Glomerular visceral epithelial cell (primary cell): Measurements from ENCODE around the gene RAD51B.
"Not testable (repeated sequence)": the region's sequence is repeated elsewhere in the genome, so short reads cannot be mapped to it uniquely, and the experiment has no call there.

ENCODE experiments used
- DNase-seq: peaks from one replicate; pipeline ENCODE4 v3.0.0-alpha.2; 2016; ENCODE audit errors: extremely low spot score

Gene RAD51B

DNA sequence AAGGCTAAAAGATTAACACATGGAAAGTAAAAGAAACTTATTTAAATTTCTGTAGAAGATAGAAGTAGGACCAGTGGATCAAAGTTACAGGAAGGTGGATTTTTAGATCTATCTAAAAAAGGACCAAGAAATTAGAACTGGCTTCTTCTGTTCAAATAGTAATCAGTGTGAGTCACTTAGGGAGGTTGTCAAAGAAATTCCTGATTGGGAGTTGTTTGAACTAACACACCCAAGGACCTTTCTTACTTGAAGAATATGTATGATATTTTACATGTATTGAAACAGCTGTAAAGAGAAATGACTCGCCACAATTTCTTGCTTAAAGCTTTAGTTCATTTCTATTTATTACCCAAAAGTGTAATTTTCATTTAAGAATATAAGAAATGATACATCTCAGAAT, 256.9 kb downstream of the RAD51B start:
- no peak for DNase-seq

DNA sequence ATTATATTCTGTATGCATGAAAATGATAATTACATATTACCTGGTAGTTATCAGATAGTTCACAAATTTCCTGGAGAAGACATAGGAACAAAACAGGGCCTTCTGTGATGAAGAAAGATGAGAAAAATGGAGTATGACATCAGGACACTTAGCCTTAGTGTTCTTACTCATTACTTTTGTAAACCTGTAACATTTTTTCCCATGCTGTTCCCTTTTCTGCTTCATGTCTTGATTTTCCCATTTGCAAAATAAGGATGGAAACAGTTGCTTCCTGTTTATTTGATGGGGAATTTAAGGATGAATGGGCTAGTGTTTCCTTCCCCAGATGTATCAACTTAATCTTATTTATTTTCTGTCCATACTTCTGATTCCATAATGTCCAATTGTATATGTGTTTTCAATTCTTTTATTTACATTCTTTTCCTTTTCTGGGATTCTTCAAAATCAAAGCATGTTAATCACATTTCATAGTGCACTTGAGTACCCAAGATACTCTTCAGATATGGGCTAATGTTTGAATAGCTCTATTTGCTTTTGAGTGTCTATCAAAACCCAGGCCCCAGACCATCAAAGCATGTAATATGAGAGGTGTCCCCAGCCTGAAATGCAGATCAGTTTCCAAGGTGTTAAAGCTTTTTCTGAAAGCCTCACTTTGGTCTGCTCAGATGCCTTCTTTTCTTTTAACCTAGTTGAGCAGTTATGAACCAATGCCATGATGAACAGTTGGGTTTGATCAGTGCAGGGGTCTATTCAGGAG, 260.5 kb downstream of the RAD51B start:
- DNase-seq = no peak

DNA sequence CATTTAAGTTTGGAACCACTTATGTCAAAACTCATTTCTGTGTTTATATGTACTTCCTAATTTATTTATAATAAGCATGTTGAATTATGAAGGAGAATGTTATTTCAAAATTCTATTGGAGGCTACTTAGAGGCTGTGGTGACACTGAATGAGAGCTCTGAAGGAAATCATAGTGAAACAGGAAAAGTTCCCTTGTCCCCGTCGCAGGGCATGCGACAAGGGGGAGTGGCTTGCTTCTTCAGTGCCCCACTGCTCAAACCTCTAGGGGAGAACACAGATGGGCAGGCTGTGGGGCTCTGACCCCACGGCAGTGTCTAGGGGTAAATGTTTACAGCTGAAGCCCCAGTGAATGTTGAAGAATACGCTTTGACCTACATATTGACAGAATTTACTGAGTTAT, 261.9 kb downstream of the RAD51B start:
- no peak for DNase-seq

DNA sequence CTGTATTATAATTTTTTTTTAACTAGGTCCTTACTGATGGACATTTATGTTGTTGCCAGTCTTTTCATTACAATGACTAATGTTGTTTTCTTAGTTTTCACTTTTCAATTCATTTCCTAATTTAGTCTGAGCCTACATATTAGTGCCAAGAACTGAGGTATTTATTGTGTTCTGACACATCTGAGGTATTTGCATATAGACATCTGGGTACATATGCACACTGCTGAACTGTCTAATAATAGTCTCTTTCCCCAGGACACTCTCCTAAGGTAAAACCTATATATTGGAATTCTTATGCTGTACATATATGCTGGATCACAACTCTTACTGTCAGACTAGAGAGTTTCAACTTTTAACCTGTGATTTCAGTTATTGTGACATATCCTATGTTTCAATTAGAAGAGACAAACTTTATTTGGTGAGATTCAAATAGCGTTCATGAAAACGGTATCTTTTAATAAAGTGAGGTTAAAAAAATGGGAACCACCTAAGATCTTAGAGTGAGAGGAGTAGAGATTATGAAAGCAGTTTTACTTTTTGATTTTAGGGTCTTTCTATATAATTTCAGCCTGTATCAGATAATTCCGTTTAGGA, 263.2 kb downstream of the RAD51B start:
- no peak for DNase-seq

DNA sequence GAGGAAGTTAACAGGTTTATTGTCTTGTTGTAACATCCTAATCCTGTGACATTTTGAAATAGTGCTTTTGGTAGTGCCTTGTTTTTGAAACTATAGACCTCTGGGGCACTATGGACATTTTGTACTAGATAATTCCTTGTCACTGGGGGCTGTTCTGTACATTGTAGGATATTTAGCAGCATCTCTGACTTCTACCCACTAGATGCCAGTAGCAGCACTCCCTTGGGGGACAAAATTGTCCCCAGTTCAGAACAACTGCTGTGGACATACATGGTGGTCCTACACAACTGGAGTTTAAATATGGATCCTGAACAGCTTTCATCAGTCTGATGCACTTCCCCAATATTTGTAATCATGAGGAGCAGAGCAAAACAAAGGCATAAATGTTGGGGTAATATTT, 264.7 kb downstream of the RAD51B start:
- DNase-seq = peak; percentile 33

DNA sequence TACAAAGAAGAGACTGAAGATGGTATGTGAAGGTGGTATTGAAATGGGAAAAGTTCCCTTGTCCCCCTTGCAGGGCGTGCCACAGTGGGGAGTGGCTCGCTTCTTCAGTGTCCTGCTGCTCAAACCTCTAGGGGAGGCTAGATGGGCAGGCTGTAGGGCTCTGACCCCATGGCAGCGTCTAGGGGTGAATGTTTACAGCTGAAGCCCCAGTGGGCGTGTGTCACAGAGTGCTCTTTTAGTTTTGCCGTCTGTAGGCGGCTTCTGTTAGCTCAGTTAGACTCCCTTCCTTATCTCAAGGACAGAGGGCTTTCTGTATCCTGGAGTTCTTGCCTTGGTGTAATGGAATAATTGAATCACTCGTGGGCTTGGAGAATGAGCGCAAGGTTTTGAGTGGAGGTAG, 266.2 kb downstream of the RAD51B start:
- DNase-seq = no peak

DNA sequence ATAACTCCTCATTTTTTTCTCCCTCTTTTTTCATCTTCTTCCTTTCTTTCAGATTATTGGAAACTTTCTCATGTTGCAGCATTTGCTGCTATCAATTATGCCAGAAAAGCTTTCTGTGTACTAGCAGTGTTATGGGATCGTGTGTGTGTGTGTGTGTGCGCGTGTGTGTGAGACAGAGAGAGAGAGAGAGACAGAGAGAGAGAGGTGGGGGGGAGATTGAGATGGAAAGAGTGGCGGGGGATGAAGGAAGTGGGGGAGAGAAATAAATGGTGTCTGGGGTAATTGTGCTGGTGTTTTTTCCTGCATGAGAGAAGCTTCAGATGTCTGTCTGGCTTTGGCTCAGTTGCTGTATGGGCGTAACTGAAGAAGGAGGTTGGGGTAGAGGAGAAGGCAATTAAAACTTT, 268.9 kb downstream of the RAD51B start:
- peak; percentile 66 for DNase-seq

DNA sequence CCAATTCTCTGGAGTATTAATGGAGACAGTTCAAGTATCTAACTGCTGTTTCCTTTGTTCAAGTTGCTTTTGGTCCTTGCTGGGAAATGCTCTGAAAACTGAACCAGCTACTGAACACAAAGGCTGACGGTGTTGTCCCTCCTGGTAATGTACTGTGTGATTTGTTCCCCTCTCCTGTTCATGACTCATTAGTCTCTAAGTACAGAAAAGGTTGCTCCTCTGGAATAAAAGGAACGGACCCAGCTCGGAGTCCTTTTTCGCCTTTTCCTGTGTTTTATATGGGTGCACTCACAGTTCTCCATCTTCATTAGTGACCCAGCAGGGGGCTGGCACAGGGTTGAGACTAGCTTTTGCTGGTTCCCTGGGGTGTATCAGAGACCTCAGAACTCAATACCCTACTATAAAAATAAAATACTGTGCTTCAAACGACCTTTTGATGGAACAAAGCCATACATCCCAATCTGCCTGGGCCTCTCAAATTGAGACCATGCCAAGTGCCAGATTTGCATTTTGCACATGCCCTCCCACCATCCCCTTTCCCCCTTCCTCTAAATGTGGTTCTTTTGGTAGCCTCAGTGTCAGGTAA, 269.7 kb downstream of the RAD51B start:
- DNase-seq = peak; percentile 86

DNA sequence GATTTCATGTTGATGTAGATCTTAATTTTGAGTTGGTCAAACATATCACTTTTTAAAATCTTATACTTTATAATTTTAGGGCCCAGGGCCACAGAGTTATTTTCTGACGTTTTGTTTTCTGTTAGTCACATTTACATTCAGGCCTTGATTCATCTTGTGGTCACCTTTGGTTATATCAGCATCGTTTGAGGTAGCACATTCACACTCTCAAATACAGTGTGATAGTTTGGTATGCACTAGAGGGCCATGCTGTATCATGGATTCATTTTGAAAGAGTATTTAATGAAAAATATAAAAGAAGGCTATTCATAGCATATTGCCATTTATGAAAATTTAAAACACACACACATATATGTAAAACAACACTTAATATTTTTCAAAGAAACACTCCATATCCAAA, 274.6 kb downstream of the RAD51B start:
- DNase-seq = peak; percentile 63

DNA sequence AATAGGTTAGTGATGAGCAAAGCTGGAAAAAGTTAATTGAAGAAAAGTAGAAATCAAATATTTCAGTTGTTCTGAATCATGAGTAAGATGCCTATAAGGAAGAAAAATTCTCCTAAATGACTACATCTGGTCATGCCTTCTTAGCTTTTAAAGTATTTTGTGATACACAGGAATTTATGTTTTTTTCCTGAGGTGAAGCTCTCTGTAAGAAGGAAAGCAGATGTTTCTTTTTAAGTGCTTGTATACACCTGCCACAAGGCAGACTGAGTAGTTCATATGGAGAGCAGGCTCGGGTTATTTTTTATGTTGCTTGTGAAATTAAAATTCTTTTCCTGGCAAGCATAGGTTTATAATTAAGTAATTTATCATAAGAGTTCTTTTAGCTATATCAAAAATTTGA, 275.2 kb downstream of the RAD51B start:
- DNase-seq = no peak

DNA sequence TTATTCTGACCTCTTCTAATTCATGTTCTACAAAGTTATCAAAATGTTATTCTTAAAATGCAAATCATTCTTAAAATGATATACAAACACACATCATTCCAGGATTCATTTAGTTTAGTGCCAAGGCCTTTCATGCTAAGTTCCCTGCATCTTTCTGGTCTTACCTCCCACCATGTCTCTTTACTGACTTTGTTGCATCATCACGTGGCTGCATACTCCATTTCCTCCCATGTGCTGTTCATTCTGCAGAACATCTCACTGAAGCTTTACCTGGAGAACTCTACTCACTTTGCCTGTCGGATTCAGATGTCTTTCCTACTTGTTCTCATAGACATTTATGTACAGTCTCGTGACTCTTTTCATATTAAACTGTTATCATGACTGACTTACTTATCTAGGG, 278.1 kb downstream of the RAD51B start:
- DNase-seq = no peak

DNA sequence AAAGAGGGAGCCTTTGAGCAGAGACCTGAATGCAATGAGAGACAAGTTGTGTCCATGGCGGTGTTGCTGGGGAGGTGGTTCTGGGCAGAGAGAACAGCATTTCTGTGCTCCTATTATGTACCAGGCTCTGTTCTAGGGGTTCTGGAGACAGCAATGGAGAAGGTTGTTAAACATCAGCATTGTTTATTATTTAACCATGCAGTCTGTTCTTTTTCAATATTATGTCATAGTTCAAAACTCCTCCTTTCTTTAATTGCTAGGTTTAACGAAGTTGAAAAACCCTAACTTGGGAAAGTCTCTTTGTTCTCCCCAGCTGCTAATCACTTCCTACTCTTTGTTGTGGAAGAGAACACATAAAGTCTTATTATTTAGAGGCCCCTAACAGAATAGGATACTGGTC, 279.3 kb downstream of the RAD51B start:
- DNase-seq = no peak

DNA sequence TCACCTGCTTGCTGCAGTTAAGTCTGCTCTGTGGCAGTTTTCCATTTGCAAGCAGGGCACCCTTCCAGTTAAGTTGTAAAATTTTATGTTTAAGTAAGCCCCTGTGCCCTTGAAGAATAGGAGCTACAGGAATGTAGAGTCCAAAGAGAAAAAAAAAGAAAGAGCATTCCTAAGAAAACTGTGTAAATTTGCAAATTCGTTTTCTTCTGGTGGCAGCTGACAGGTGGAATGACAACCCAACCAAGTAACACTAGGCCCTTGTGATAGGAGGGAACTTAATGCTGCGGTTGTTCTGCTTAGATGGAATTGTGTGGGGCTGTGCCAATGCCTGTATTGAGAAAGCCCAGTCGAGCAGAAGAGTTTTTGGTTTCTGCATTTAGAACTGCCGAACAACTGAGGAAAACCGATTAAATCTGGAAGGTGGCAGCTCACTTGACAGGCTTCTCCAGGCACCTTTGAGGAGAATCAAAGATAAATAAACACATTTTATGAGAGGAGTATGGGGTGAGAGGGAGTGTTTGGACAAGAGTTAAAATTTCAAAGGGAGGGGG, 280.0 kb downstream of the RAD51B start:
- no peak for DNase-seq

DNA sequence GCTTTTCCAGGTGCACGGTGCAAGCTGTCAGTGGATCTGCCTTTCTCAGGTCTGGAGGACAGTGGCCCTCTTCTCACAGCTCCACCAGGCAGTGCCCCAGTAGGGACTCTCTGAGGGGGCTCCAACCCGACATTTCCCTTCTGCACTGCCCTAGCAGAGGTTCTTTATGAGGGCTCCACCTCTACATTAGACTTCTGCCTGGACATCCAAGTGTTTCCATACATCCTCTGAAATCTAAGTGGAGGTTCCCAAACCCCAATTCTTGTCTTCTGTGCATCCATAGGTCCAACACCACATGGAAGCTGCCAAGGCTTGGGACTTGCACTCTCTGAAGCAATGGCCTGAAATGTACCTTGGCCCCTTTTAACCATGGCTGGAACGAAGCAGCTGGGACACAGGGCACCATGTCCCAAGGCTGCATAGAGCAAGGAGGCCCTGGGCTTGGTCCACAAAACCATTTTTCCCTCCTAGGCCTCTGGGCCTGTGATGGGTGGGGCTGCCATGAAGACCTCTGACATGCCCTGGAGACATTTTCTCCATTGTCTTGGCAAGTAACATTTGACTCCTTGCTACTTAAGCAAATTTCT, 282.2 kb downstream of the RAD51B start:
- DNase-seq = not testable (repeated sequence)

DNA sequence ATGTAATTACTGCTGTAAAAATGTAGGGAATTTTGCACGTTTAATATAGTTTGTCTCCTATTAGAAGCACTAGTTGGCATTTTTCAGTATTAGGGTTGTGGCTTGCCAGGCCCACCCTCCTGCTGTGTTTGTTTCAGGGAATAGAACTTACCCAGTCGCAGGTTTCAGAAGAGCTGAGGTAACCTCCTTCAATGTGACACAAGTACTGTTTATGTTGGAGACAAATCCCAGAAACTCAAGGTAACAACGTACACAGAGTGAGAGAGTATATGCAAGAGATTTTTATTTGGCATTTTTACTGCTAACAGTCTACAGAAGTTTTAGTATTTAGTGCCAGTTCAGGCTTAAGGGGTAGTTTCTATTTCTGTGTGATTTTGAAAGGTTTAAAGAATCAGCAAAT, 284.3 kb downstream of the RAD51B start:
- no peak for DNase-seq

DNA sequence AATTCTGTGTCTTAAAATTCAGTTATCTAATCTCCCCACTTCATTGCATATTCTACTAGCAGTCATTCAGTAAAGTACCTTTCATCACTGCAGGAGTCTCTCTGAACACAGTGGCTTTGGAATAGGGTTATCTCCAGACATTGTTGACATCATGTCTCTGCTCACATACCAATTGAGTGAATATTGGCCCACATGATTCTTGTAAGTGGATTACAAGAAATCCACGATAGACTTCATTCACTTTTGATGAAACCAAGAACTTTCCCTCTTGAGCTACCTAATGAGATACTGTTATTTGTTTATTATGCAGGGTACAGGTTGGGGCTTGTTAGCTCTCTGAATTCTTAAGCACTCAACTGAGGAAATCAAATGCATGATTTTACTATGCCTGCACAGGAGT, 284.9 kb downstream of the RAD51B start:
- peak; percentile 79 for DNase-seq

DNA sequence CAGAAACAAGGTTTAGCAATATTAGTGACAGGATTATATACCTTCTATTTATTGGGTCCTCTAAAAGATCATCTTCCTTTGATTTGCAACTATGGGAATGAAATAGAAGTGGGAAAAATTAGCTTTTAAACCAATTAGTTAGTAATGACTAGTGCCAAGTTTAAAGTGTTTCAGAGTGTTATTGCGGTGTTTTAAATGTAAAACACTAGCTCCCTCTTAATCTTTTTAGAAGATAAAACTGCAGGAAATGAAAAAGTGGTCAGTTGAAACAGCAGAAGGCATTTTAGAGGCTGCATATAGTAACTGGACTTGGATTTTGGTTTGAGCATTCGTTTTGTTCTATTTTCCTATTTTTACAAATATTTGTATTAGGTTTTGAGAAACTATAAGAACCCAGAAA, 286.2 kb downstream of the RAD51B start:
- no peak for DNase-seq

DNA sequence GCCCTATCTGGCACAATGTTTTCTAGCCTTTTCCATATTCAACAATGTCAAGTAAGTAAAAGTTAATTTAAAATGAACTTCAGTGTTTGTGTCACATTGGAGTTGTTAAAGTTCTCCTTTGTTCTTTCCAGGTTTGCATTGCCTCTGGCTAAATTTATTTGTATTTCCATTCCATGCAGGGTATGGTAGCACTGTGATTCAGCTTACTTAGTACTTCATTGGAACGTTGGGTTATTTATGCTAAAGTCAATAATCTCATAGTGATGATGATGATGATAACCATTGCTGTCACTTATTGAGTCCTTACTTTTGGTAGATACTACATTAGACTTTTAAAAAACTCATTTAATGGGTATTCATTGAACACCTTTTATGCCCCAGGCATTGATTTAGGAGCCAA, 286.9 kb downstream of the RAD51B start:
- no peak for DNase-seq

DNA sequence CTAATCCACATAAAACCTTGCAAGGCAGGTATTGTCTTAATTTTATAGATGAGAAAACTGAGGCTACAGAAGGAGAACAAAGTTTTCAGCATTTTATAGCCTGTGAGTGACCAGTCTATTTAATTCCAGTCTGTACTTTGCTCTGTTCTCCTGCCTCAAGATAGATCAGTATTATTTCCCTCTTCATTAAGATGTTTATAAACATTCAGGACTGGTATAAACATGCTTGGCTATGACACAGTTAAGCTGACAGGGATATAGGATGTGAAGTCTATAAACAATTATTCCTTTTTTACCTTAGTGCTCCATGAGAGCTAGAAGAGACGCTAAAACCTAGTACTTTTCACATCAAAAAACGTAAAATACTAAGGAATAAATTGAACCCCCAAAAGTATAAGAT, 287.3 kb downstream of the RAD51B start:
- DNase-seq = no peak

DNA sequence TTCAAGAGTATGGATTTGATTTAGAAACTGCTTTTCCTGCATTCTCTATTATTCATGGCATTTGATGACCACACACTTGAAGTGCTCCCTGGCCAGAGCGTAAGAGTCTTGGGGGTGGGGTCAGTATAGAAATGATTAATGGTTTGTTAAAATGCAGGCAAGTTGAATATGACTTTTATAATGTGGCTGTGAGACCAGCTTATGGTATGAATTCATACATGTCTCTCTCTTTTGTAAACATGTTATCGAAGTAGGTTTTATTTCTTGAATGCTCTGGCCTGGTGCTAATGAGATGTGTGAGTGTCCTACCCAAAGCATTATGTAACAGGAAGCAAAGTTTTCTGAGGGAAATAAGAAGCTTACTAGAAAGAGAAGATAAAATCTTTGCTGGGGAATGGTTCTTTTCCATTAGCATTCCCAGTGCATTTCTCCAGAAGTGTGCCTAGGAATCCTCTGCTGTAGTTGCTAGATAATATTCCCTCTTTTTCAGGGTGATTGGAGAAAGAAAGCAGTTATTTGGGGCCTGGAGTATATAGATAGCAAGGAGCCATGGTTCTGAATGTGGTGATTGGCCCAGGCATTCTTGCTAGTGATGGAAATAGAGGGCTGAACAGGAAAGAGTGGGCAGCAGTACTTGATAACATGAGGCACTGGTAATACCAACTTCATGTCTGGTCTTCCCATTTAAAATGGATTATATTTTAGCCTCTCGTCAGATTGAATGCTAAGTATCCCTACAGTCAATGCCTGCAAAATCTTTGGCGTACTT, 289.7 kb downstream of the RAD51B start:
- peak; percentile 42 for DNase-seq

DNA sequence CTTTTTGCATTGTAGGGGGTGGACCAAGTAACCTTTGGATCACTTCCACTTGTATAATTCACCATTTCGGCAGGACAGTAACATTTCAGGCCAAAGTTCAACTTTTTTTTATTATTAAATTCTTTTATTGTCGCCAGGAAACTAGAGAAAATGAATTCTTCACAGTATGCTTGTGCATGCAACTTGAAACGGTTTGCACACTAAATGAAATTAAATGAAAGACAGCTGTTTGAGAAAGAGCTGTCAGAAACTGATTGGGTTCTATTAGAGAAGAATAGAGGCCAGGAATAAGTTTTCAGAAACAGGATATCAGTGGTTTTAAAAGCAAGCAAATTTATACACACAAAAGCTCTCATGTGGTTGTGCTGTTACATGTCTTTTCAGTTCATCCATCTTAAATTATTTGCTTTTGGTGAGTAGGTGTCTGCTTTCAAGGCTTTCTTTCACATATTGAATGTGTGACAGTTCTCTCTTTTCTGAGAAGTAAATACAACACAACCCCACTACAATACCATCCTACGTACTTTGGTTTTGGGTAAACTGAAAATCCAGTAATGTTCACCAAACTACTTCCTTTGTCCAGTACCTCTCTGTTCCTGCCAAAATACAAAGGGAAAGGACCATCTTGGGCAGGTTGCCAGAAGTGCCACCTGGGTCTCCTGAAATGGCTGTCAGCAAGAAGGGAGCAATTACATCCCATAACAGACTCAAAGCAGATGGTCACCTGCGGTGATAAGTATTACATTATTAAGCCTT, 291.7 kb downstream of the RAD51B start:
- no peak for DNase-seq
